Pancreas (tissue), 10 donors: ENCODE data around the gene ZFYVE28. TPM values are rescaled to one million over a fixed set of nuclear protein-coding genes. Genes with fewer than 3 reads are reported as not detected.
A peak's percentile ranks its signal among the peaks of the same experiment; 100 is the strongest.

Experiments
- ATAC-seq, 4 donors: fragments of 200-7000 bp; cut with Tn5 transposase; one replicate each; pipeline versions ENCODE4 v1.8.0 to v1.9.1; 2020; ENCODE audit warnings: mild to moderate bottlenecking in 4 of 4, moderate library complexity in 4 of 4
- DNase-seq, 6 donors: peaks; one replicate each; pipeline ENCODE4 v3.0.0-alpha.2; 2020
- FAIRE-seq: peaks from 2 replicates; lab custom pipeline; 2012; peaks lifted over from hg19 to GRCh38; lab: Jason Lieb, UNC
- H3K27ac ChIP-seq, 4 donors: fragments of 200-600 bp; sonication (generic); 1 replicate in 3 of 4; 2 replicates in 1 of 4; pipeline versions ENCODE4 v1.5.0 to v1.8.0; 2020
- H3K27me3 ChIP-seq, 4 donors: fragments of 200-600 bp; one replicate each; pipeline ENCODE4 v1.8.0; 2021
- H3K36me3 ChIP-seq, 3 donors: fragments of 200-600 bp; sonication (generic) in 1 of 3; one replicate each; pipeline versions ENCODE4 v1.5.0 to v1.8.0; 2020 to 2021
- H3K4me1 ChIP-seq, 3 donors: fragments of 200-600 bp; one replicate each; pipeline ENCODE4 v1.8.0; 2021
- H3K4me3 ChIP-seq, 4 donors: fragments of 200-600 bp; sonication (generic) in 2 of 4; one replicate each; pipeline versions ENCODE4 v1.5.0 to v1.8.0; 2020 to 2021
- H3K9me3 ChIP-seq, 4 donors: fragments of 200-600 bp; one replicate each; pipeline ENCODE4 v1.8.0; 2021
- CTCF ChIP-seq, 4 donors: fragments of 200-600 bp; sonication (generic) in 3 of 4; IDR thresholded peaks; one replicate each; pipeline versions ENCODE4 v1.5.0 to v1.8.0; 2021; ENCODE audit warnings: antibody characterized with exemption in 4 of 4
- WGBS, 2 donors: extraction: QIAGEN DNeasy Blood & Tissue Kit; methylation state at CpG; one replicate each; pipeline ENCODE4 v1.1.7; 2013; 5-methylcytosine and 5-hydroxymethylcytosine counted together
- intact Hi-C, 3 donors: fragments of 100-400 bp; cut with DNase I; formaldehyde crosslinking; loops; one replicate each; pipeline versions ENCODE4 v1.11.1 to v1.14.2; 2022
- polyA plus RNA-seq, 2 donors: library from polyadenylated mRNA; stranded (reverse); fragments of 200-250 nt; gene quantifications; one replicate each; pipeline ENCODE4 v1.2.3, GENCODE V29; 2013
- total RNA-seq, 6 donors: library from RNA; stranded (reverse); fragmentation: NEBNext Ultra II Directional in 4 of 6; extraction: Animal tissue kit (Norgen Biotek cat#: 25700) in 4 of 6; gene quantifications; one replicate each; pipeline versions ENCODE4 v1.2.1 to v1.2.4, GENCODE V29; 2021 to 2023
- donor health status: healthy with polysubstance abuse.
- donor health status: DM: no; HTN: no; CAD: no; lungs with moderate emphysema.
- donor health status: DM: no; HTN: no; CAD: no.
- donor health status: control.
- donor health status: control.
- donor health status: Bipolar disorder and iron deficiency.
- donor health status: DM: yes; HTN: yes; CAD: no.
- donor health status: DM: no; HTN: no; CAD: no.
- donor health status: DM: no; HTN: no; CAD: no.
- donor health status: DM: yes; HTN: yes; CAD: no.

Gene ZFYVE28
- total and polyA plus RNA-seq, 8 donors, result 3.8 to 13.4 (median 6.0) TPM

GRCh38 chr4:2415213-2415612 lies 3.2 kb downstream of the ZFYVE28 start:
- intact Hi-C loops, result no loop called here
- H3K9me3 ChIP-seq, result no peaks in the 10 kb centered on the region
- DNase-seq, result no peak
- WGBS, 2 donors, result 89 to 96% methylated on average over 3 of the region's 3 CpGs
- H3K4me1 ChIP-seq, result peaks cover 5 to 17% (median 9%) of the 10 kb centered on the region in 3 donors
- no peak for TF ChIP-seq CTCF (IDR thresholded peaks at IDR 0.05)
- no peak for ATAC-seq
- no peaks in the 10 kb centered on the region for H3K36me3 ChIP-seq
- H3K4me3 ChIP-seq, result no peak overlapping the region
- FAIRE-seq, result no peak
- H3K27ac ChIP-seq, result no peak overlapping the region
- H3K27me3 ChIP-seq, result no peaks in the 10 kb centered on the region

DNA sequence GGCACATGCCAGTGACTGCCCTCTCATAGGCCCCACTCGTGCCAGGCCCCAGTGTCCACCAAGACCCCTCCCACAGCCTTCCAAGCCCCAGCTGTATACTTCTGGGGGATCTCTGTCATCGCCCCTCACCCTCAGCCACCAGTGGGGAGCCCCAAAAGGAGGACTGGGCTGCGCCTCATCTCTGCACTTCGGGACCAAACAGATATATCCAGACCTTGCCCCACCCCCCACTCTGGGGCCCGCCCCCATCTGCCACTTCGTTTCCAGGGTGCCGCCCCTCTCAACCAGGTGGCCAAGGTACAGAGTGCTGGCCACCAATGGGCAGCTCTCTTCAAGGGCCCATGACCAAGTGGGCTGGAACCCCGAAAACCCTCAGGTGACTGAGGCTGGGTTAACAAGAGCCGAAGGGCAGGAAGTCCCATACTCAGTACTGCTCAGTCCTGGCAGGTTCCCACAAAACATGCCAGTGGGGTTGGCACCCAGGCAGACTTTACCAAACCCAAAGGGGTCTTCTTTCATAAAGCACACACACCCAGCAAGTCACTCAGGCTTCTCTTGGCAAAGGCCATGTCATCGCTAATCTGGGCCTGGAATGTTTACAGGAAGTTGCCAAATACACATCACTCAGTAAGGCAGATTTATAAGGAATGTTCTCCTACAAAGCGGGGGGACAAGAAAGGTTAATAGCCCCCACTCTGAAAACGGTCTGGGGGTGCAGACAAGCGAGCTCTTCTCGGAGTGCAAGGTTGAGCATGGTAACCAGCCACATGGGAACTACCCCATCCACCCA lies 4.4 kb downstream of the ZFYVE28 start:
- FAIRE-seq (no peak), DNase-seq (peak in 1 of 6 donors; percentile 55), ATAC-seq (no peak)
- intact Hi-C loops, result no loop called here
- 63 to 70% methylated on average over 14 of the region's 14 CpGs for WGBS, 2 donors
- no peaks in the 10 kb centered on the region for H3K27me3 ChIP-seq
- H3K4me3 ChIP-seq, result no peak overlapping the region
- peaks cover 5 to 12% (median 9%) of the 10 kb centered on the region in 3 donors for H3K4me1 ChIP-seq
- H3K27ac ChIP-seq, result peak overlapping the region in 2 of 4 donors; percentile 25 to 38
- TF ChIP-seq CTCF (IDR thresholded peaks at IDR 0.05), result no peak
- no peaks in the 10 kb centered on the region for H3K36me3 ChIP-seq
- H3K9me3 ChIP-seq, result no peaks in the 10 kb centered on the region

DNA sequence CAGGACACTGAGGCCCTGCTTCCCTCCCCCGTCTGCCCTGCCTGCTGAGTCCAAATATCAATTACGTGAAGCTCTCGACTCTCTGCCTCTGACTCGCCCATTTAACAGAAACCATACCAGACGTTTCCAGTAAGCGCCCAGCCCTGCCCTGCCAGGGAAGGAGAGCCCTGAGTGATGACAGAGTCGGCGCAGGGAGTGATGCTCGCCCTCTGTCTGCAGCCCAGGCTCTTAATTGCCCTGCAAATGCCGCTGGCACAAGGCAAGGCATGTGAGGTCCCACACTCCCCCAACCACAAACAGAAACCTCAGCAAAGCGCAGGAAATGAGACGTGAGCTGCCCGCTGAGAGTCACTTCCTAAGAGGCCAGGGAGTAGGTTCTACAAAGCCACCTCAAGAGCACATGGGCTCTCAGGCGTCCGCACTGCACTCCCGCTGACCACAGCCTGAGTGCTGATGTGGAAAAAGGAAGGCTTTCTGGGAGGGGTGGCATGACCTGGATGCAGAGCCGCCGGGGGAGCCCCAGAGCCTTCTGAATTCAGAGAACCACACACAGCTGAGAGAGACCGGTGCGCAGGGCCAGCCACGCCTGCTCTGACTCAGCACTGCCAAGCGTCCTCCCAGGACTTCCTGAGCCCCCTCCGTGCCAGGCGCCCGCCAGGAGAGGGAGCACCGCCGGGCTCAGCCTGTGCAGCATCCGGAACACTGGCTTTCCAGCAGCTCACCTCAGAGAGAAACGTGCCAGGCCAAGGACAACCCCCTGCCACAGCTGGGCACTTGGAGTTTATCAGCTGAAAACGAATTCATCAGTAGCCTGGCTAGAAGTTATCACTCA lies 5.3 kb downstream of the ZFYVE28 start:
- ATAC-seq (peak; percentile 92 to 96 (median 96)), DNase-seq (peak; percentile 80 to 92 (median 87)), FAIRE-seq (no peak)
- no peaks in the 10 kb centered on the region for H3K9me3 ChIP-seq
- 20% methylated on average over 30 of the region's 30 CpGs for WGBS, 2 donors
- no peaks in the 10 kb centered on the region for H3K27me3 ChIP-seq
- TF ChIP-seq CTCF (IDR thresholded peaks at IDR 0.05), result peak in 1 of 4 donors; percentile 15
- no peaks in the 10 kb centered on the region for H3K36me3 ChIP-seq
- H3K4me1 ChIP-seq, result peaks cover 5 to 12% (median 9%) of the 10 kb centered on the region in 3 donors
- peak overlapping the region in 3 of 4 donors; percentile 25 to 44 (median 38) for H3K27ac ChIP-seq
- H3K4me3 ChIP-seq, result peak overlapping the region in 1 of 4 donors; percentile 19
- intact Hi-C loops, result no loop called here

DNA sequence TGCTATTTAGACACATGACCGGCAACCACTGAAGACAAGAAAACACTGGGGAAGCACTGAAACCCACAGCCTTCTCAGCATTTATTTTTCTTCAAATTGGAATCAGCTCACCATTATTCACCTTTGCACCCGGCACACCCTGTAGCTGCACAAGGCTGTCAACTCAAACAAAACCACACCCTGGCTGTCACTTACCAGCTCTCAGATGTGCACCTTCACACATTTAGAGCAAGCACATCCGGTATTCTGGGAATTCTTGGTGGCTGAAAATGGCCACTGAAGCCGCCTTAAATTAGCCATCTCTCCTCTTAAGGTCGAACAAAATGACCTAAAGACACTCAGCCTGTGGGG lies 5.9 kb downstream of the ZFYVE28 start:
- no peak for TF ChIP-seq CTCF (IDR thresholded peaks at IDR 0.05)
- 57 to 62% methylated on average over 5 of the region's 5 CpGs for WGBS, 2 donors
- no peaks in the 10 kb centered on the region for H3K9me3 ChIP-seq
- peaks cover 5 to 12% (median 9%) of the 10 kb centered on the region in 3 donors for H3K4me1 ChIP-seq
- FAIRE-seq, result no peak
- H3K4me3 ChIP-seq, result no peak overlapping the region
- H3K36me3 ChIP-seq, result no peaks in the 10 kb centered on the region
- intact Hi-C loops, result no loop called here
- no peak for DNase-seq
- H3K27ac ChIP-seq, result peak overlapping the region in 3 of 4 donors; percentile 25 to 44 (median 38)
- H3K27me3 ChIP-seq, result no peaks in the 10 kb centered on the region
- ATAC-seq, result peak in 1 of 4 donors; percentile 4
